Muscle of back (tissue), 11 donors: ENCODE results near the gene CAMK2G. TPM values are rescaled to one million over a fixed set of nuclear protein-coding genes. Genes with fewer than 3 reads are reported as not detected.
"Not testable (repeated sequence)": the region's sequence is repeated elsewhere in the genome, so short reads cannot be mapped to it uniquely, and the experiment has no call there.

Experiments used
- DNase-seq, 3 donors: peaks; one replicate each; pipeline versions ENCODE4 v3.0.0 to v3.0.0-alpha.2; 2013
- polyA plus RNA-seq, 10 donors: library from polyadenylated mRNA; unstranded; fragments of 120-200 nt; gene quantifications; one replicate each; pipeline ENCODE4 v1.2.1, GENCODE V29; 2013; ENCODE audit not compliant: insufficient read length in 10 of 10

Gene CAMK2G
- polyA plus RNA-seq, 10 donors = 20.6 to 33.8 (median 28.1) TPM

DNA sequence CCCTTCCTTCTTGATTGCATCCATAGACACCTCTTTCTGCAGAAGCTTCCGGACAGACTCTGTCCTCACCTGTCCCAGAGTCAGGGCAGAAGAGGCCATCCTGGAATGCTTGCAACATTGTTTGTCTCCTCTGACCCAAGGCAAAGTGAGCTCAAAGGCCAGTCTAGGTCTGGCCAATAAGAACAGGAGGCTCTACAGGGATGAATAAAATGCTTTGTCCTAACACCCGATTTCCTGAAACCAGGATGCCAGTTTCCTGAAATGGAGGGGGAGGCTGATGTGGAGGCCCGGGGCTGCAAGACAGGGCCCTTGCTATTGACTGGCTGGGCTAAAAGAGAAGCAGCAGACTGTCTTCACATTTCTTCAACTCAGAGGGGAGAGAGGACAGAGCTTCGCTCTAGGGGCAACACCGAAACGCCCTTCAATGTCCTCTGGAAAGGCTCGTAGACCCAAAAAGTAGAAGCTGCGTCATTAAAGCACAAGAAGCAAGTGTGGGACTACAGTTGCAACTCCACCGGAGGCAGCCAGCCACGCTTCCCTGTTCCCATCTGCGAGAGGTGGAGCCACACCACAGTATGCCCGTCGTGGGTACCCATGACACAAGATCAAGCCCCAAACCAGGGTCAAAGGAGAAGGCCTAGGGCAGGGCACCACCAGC, 33.8 kb downstream of the CAMK2G start:
- no peak for DNase-seq

DNA sequence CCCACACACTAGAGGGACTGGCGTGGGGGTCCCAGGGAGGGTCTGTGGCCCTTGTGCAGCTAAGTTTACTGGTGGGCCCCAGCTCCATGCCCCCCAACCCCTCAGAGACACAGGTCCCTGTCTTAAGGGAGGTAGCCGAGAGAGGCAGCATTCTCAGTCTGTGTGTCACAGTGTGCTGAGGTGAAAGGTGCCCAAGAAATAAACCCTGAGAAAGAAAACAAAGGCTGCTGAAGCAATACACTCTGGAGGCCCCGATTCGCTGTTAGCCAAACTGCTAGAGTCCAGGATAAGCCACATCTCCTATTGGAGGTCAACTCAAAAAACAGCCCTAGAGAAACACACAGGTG, 34.3 kb downstream of the CAMK2G start:
- no peak for DNase-seq

DNA sequence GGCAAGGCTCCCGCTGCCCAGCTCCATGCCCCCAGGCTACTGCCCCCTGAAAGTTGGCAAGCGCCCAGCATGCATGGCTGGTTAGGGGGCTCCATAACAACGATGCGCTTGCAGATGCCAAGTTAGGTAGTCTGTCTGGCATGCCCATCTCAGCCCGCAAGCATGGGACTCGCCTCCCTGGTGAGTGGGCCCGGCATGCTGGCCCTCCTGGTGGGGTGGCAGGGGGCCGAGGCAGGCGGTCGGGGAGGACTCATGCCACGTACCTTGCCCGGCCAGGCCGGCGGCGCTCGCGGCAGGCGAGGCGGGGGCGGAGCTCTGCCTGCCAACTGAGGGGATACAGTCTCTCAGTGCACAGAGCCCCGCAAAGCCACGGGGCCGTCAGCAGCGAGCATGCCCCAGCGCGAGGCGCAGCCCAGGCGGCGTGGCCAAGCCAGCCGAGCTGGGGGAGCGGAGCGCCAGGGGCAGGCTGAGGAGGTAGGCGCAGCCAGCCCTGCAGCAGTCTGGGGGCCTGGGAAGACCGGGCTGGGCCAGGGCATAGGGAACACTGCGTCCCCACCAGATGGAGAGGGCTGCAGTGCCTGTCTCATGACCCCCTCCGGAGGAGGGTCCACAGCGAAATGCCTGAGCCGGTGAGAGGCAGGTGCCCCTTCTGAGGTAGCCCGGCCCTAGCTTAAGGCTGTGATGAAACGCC, 34.9 kb downstream of the CAMK2G start:
- no peak for DNase-seq

DNA sequence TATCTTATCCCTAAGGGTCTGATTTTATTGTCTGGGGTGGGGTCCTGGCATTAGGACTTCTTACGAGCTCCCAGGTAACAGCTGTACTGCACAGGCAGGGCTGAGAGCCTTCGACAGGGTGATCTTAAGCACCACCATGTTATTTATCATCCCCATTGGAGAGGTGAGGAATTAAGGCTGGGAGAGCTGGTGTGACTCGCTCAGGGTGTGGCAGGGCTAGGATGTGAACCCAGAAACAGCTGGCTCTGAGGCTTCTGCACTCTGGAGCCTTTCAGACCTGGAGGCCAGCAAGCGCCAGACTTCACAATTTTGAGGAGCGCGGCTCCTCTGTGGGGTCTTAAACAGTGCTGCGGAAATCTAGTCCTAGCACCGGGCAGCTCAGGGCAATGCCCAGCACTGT, 35.5 kb downstream of the CAMK2G start:
- no peak for DNase-seq

DNA sequence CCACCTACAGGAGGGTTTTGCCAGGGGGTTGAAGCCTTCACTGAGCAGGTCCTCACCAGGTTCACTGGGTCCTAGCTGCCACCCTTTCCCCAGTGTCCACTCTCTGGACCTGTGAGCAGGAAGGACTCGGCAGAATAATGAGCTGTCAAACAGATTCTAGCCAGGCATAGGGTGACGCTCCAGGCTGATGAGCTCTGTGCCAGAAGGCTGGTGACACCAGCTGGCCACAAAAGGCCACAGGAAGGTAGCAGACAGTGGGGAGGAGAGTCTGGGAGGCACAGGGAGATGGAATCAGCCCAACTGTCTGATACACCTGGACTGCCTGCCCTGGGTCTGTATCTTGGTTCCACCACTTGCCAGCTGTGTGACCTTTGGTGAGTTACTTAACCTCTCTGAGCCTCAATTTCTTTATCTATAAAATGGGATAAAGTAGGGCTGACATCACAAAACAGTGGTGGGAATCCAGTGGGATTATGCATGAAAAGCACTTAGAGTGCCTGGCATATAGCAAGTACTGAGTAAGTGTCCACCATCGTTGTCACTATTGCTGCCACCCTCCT, 36.3 kb downstream of the CAMK2G start:
- no peak for DNase-seq

DNA sequence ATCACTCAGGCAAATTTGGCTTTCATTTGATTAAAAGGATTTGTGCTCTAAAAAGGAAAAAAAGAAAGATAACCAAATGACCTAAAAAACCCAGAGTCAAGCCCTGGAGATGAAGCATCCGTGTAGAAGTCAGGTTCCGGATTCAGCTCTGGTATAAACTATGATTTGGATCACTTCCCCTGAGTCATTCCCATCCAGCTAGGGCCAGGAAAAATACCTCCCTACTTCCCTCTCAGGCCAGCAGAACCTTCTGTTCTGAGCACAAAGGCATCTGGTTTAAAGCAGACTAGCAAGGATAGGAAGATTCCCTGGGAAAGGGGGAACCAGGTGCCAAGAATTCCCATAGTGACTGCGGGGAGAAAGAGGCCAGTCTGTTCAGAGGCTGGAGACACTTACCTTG, 37.3 kb downstream of the CAMK2G start:
- no peak for DNase-seq

DNA sequence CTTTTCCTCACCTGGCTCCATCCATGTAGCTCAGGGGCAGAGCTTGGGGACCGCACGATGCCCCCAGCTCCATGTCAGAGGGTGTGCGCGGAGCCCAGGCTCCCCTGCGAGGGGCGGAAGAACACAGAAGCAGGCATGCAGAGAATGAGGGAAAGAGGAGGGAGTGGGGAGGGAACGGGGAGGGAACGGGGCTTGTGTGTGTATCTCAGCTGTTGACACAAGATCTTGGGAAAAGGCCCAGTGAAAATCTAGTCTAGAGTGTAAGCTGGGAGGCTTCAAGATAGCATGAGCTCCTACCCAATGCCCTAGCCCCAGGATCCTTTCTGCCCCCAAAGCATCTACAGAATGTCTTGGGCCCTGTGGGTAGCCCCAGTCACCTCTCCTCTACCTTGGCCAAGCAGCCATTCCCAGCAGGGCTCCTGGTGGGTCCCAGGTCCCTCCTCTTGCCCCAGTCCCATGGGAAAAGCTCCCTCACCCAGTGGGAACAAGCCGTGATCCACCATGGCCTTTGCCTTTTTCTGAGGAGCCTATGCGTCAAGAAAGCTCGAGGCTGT, 37.9 kb downstream of the CAMK2G start:
- no peak for DNase-seq

DNA sequence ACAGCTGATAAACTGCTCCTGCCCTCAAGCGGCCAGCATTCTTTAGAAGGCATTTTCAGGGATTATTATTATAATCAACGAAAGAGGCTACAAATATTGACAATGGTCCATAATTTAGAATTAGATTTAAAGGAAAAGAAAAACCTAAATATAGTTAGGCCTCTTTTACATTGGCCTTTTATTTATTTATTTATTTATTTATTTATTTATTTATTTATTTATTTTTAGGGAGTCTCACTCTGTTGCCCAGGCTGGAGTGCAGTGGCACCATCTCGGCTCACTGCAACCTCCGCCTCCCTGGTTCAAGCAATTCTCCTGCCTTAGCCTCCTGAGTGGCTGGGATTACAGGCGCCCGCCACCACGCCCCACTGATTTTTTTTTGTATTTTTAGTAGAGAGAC, 45.3 kb downstream of the CAMK2G start:
- DNase-seq = not testable (repeated sequence)

DNA sequence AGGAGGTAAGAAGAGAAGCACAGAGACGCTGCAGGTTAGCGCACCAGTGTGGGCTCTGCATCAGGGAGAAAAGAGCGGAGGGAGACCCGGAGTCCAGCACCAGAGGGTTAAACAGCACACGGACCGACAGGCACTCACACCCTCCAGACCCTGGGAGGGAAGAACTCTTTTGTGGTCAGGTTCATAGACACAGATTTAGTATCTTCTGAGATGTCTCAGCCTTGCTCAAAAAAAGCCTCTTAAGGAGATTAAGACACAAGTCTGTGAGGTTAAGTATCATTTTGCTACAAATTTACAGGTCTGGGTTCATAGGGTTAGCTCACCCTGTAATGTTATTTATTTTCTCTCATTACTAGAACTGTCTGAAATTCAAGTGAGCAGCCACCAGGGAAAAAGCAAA, 46.2 kb downstream of the CAMK2G start:
- no peak for DNase-seq

DNA sequence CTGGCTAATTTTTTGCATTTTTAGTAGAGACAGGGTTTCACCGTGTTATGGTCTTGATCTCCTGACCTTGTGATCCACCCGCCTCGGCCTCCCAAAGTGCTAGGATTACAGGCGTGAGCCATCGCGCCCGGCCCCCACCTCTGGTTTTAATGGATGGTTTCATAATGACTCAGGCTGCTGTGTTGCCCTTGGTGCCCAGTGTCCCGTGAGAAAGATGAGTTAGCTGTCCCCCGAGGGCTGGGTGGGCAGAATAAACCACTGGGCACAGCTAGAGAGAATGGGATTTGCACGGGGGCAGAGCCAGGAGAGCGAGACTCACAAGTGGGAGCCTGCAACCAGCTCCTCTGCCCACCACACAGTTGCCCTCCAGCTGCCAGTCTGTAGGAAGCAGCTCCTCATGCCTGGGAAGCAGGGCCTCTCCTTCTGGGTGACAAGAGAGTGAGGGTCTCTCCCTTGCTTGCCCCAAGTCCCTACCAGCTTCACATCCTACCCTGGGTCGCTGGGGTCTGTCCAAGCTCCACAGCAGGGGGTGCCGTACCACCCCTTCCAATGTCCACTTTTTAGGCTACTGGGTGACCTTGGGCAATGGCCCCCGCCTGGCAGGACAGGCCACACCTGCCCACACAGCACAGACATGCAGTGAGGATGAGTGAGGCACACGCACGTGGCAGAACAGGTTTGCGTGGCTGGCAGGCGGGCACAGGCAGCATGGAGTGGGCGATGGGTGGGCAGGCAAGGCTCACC, 46.8 kb downstream of the CAMK2G start:
- DNase-seq = no peak

DNA sequence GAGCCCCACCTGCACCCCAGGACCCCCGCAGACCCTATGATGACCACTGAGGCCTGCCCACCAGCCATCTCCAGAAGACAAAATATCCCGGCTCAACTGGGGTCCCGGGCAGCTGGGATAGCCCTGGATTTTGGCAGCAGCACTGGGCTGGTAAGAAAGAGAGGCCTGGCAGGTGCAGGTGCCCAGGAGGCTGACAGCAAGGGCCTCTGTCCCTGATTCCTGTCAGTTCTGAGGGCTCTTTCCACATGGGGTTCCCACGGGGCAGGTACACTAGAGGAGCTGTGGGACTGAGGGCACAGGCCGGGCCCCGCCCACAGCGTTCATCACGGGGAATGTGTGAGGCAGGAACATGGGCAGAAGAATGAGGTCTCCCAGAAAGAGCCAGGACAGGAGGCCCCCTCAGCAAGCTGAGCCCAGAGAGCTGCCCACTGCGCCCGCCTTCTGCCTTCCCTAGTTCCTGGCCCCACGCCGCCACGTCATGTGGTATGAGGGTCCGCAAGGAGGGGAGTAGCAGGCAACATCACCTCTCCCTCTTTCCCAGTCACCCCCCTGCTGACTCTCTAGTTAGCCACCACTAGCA, 50.1 kb downstream of the CAMK2G start:
- no peak for DNase-seq

DNA sequence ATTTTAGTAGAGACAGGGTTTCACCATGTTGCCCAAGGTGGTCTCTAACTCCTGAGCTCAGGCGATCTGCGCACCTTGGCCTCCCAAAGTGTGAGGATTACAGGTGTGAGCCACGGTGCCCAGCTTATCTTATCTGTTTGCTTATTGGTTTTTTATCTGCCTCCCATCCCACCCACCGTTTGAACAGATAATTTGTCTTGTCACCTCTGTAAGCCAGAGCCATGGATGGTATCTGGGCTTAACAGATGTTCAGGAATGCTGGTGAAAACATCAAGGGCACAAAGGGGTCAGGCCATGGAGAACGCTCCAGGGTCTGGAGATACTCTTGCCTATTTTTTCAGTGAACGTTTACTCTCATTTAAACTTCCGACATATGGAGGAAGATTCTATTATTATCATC, 51.0 kb downstream of the CAMK2G start:
- no peak for DNase-seq

DNA sequence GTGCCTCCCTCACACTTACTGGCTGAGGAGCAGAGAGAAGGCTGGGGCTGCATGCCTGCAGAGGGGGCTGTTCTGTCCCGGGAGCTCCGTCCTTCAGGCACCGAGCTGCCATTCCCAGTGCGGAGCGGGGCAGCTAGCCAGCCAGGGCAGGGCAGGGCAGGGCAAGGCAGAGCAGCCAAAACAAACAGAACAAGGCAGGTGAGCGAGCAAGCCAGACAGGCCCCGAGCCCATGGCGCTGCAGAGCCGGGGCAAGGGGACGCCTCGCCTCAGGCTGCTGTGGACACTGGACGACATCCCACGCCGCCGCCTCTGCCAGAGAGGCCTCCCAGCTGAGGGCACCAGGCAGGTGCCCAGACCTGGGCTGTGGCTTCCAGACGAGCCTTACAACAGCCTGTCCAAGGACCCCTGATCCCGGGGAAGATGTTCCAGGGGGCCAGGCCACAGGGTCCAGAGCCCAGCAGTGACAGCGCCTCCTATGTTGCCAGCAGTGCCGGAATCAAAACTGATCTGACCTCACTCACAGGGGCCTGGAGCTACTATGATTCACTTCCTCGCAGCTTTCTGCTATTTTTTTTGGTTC, 54.8 kb downstream of the CAMK2G start:
- DNase-seq = no peak

DNA sequence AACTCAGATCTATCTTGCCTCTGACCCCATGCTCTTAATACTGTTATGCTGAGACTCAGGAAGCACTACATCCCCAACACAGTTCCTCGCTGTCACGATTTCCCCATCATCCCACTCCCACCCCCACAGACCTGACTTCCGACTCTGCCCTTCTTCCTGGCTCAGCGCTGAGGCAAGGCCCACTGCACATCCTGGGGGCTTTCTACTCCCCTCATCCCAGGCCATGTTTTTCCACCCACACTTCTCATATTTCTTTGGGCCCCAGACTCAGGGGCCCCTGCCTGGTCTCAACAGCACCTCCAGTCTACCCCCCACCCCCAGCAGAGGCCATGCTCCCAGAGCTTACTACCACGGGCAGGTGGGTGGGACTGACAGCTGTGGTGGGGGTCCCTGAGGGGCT, 55.3 kb downstream of the CAMK2G start:
- DNase-seq = no peak

DNA sequence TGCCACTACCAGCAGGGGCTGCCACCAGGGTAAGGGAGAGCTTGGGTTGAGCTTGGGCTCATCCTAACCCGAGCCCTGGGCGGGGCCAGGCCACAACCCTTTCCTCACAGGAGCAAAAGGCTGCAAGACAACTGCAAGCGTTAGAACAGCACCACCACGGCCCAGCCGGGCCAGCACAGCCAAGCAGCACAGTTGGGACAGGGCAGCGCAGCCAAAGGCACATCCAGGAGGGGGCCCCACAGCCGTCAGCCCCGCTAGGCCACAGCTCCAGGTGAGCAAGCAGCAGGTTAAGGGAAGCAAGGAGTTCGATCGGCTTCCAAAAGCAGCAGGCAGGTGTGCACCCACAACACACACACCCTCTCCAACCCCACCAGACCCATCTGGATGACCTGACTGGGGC, 56.0 kb downstream of the CAMK2G start:
- no peak for DNase-seq

DNA sequence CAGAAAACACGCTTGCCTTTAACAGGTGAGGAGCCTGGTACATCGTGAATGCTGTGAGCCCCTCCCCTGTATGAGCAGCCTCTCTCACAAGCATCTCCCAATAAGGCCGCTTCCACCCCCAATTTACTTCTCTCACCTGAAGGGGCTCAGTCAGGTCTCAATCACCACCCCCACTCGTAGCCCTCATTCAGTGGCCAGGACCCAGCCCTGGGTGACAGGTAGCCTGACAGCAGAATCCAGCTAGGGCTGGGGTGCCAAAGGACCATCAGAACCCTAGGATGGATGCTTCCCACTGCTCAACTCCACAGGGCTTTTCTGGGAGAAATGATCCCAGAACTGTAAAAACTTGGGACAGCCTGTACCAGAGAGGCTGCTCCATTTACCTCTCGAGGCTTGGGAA, 56.5 kb downstream of the CAMK2G start:
- DNase-seq = no peak

DNA sequence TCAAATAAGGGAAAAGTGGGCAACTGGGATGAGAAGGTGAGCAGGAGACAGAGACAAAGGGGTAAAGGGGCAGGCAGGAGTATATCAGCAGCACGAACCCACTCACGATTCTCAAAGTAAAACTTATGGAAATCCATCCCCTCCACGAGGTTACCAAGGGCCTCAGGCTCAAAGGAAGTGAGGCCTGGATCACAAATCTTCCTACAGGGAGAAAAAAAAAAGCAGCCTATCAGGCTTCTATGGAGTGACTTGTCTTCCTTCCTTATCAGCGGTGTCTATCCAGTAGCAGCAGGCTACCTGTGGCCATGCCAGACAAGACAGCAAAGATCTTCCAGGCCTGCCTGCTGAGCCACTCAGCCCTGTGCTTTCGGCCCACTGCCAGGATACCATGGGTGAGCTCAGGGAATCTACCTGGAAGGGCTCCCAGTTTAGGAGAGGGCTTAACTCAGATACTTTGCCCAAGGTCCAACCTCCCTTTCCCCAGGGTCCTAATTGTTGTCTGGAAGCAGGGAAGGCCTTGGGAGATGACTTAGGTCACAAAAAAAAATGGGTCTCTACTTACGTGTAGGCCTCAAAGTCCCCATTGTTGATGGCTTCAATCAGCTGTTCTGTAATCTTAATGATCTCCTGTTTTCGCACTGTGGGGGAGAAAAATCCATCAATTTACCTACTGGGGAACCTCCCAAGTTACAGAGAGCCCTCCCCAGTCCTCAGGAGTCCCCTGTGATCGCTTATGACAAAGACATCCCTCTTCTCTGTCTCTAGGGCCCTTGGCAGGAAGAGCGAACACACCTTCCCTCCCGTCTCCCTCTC, 57.2 kb downstream of the CAMK2G start:
- no peak for DNase-seq

DNA sequence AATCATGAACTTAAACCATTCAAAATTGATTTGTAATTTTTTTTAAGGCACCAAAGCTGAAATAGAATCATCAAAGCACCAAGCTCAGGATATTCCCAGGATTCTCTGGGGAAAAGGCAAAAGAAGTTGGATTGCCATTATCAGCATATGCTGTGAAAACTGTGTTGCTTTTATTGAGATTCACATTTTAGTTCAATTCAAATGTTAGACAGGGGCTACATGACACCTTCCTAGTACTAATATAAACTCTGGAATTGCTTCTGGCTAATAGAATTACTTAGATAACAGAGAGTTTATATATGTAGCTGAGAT, 58.7 kb downstream of the CAMK2G start:
- DNase-seq = no peak

DNA sequence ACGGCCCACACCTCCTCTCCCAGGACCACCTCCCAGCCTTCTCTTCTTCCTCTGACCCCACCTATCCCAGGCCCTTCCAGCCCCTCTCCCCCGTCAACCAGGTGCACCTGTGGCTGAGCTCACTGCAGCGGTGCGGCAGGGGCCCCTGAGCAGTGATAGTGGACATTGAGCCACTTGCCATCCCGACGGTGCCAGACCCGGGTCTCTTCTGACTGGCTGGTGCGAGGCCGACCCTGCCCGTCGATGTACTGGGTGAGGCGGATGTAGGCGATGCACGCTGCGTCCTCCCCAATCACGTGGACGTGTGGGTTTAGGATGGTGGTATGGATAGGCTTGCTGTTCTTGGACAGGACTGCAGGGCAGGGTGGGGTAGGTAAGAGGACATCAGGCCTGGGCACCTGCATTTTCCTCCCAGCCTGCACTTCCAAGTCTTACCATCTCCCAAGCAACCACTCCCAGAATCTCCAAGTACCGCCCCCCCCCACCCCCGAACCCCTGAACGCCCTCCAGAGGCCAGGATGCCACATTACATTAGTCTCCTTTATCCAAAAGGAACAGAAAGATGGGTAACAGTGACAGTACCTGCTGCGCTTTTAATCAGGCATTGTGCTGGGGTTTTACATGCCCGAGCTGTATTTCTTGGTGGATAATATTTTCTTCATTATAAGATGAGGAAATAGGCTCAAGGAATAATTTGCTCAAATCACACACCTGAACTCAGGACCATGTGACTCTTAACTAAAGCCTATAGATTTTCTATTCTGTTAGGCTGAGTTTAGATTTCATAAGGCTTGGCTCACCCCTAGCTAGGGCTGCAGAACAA, 59.2 kb downstream of the CAMK2G start:
- no peak for DNase-seq

DNA sequence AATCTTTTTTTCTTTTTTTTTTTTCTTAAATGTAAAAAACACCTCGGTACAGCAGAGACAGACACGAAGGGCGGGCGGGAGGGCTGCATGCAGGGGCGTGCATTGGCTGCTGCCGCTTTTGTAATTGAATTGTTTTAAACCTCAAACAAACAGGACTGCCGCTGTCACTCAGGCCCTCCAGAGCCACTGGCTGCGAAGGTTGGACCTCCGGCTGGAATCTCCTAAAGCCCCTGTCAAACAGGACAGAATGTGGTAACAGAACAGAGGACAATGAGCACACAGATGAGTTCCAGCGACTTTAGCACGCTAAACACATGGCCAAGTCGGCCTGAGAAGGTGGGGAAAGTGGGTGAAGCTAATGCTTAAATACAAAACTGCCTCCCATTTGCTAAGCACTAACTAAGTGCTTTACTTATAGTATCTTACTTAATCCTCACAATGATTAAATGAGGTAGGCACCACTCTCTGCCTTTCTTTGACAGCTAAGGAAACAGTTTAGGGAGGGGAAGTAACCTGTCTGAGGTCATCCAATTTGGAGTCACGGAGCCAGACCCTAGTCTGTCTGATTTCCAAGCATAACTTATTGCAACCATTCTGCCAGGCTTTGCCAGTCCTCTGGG, 60.0 kb downstream of the CAMK2G start:
- no peak for DNase-seq
